Stimulated activated memory B cell treated with anti-CD40 and anti-IgM and Interleukin-4, amounts not matched to agents 10 μg/mL and 1 μg/mL and 100 μg/mL, for 72 hours (primary cell): ENCODE results near the gene EPB42.
"Not testable (repeated sequence)": the region's sequence is repeated elsewhere in the genome, so short reads cannot be mapped to it uniquely, and the experiment has no call there.

Experiments
- ATAC-seq: fragments of 150-1000 bp; cut with Tn5 transposase; 2 replicates; pipeline ENCODE4 v1.10.0; 2021
- H3K27ac Mint-ChIP-seq: one replicate; pipeline ENCODE4 v1.8.0; 2022; ENCODE audit warnings: mild to moderate bottlenecking, mixed read lengths
- H3K27me3 Mint-ChIP-seq: one replicate; pipeline ENCODE4 v1.8.0; 2022; ENCODE audit warnings: mixed read lengths
- H3K36me3 Mint-ChIP-seq: one replicate; pipeline ENCODE4 v1.8.0; 2022; ENCODE audit warnings: mixed read lengths
- H3K4me1 Mint-ChIP-seq: one replicate; pipeline ENCODE4 v1.8.0; 2022; ENCODE audit warnings: mixed read lengths
- H3K4me3 Mint-ChIP-seq: one replicate; pipeline ENCODE4 v1.8.0; 2022; ENCODE audit warnings: mild to moderate bottlenecking, moderate library complexity, mixed read lengths
- H3K9me3 Mint-ChIP-seq: one replicate; pipeline ENCODE4 v1.8.0; 2022; ENCODE audit warnings: mixed read lengths

EPB42 gene

GRCh38 chr15:43189296-43189695 is 31.5 kb downstream of the EPB42 start:
- no peak for ATAC-seq
- Mint-ChIP-seq H3K4me1 (peaks cover 27% of the 10 kb centered on the region), H3K27me3 (no peaks in the 10 kb centered on the region), H3K36me3 (peaks cover 40% of the 10 kb centered on the region), H3K9me3 (no peaks in the 10 kb centered on the region), H3K27ac (no peak overlapping the region), H3K4me3 (no peak overlapping the region)

GRCh38 chr15:43187544-43188155 is 33.2 kb downstream of the EPB42 start:
- peaks cover 40% of the 10 kb centered on the region for H3K36me3 Mint-ChIP-seq
- no peak for ATAC-seq
- H3K9me3 Mint-ChIP-seq: no peaks in the 10 kb centered on the region
- H3K27ac Mint-ChIP-seq: no peak overlapping the region
- H3K27me3 Mint-ChIP-seq: no peaks in the 10 kb centered on the region
- H3K4me1 Mint-ChIP-seq: peaks cover 27% of the 10 kb centered on the region
- H3K4me3 Mint-ChIP-seq: peak overlapping the region; percentile 52

DNA sequence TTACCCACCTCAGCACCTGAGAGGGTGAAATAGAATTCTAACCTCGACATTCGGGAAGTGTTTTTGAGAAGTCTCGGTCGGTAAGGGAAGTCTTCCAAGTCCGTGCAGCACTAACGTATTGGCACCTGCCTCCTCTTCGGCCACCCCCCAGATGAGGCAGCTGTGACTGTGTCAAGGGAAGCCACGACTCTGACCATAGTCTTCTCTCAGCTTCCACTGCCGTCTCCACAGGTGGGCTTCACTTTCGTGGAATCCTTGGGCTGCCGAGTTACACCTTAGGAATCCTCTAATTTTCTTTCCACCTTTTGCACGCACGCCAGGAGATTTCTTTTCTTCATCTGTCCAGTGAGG is 34.8 kb downstream of the EPB42 start:
- Mint-ChIP-seq H3K4me1 (peaks cover 27% of the 10 kb centered on the region), H3K36me3 (peaks cover 39% of the 10 kb centered on the region), H3K4me3 (peak overlapping the region; percentile 99), H3K27me3 (no peaks in the 10 kb centered on the region), H3K9me3 (no peaks in the 10 kb centered on the region), H3K27ac (peak overlapping the region; percentile 96)
- ATAC-seq: peak; percentile 32

DNA sequence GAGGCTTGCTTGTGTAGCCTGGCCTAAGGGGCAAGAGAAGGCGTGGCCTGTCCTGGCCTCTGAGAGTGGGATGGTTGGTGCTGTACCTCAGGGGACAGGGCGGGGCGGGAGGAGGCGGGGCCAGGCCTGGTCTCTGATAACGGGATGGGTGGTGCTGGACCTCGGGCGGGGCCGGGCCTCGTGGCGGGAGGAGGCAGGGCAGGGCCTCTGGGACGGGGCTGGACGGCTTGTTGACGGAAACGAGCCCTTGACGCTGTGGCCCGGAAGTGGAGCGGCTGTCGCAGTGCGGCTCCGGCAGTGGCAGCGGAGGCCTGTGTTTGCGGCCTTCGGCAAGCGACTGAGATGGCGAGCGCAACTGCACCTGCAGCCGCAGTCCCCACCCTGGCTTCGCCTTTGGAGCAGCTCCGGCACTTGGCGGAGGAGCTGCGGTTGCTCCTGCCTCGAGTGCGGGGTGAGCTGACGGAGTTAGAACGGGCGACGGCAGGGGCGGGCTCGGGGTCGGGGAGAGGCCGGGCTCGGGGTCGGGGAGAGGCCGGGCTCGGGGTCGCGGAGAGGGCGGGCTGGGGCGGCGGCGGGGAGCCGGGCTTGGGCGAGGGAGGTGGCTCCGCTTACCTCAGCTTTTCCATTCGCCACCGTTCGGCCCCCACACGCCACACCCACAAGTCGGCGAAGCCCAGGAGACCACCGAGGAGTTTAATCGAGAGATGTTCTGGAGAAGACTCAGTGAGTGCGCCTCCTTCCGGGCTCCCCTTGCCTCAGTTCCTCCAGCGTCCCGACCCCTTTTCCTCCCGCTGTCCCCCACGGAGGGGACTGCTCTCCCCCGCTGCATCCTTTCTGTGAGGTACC is 35.4 kb downstream of the EPB42 start, which contains the start of gene CCNDBP1:
TSS of gene CCNDBP1 (plus strand) at position 247 of the 846 bp plus-strand sequence. CDS start at position 343, 96 bp downstream.
- H3K9me3 Mint-ChIP-seq: no peaks in the 10 kb centered on the region
- H3K36me3 Mint-ChIP-seq: peaks cover 38% of the 10 kb centered on the region
- ATAC-seq: peak; percentile 99
- no peaks in the 10 kb centered on the region for H3K27me3 Mint-ChIP-seq
- H3K4me1 Mint-ChIP-seq: peaks cover 27% of the 10 kb centered on the region
- peak within 1 kb of the TSS; percentile 99 for H3K4me3 Mint-ChIP-seq
- peak within 1 kb of the TSS; percentile 96 for H3K27ac Mint-ChIP-seq

DNA sequence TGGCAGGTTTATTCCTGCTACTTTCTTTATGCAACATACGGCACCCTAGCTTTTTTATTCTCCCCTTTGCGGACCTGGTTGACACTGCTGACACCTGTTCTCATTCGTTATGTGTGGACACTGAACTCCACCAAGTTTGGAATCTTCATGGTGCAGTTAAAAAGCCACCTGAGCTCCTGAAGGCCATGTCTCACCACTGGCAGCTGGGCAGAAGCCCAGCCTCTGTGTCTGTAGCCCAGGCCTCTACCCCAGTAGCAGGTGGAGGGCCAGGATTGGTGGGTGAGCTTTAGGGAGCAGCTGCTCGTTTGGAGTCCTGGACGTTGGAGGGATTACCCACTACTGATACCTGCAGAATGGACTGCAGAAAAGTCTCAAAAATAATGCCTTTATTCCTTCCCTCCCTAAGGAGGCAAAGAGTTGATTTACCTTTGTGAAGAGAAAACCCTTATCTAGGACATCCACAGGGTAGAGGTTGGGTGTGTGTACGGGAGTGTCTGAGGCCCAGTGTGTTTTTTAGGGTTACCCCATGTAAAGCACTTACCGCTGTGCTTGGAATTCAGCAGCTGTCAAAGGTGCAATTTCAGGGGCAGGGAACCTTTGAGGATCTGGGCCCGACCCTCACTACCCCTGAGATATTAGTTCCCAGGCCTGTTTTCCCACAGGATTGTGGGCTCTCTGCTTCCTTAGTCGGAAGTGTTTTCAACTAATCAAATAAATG is 36.3 kb downstream of the EPB42 start:
- ATAC-seq: no peak
- Mint-ChIP-seq H3K27ac (peak overlapping the region; percentile 96), H3K36me3 (peaks cover 31% of the 10 kb centered on the region), H3K27me3 (no peaks in the 10 kb centered on the region), H3K9me3 (no peaks in the 10 kb centered on the region), H3K4me1 (peaks cover 25% of the 10 kb centered on the region), H3K4me3 (peak overlapping the region; percentile 99)

GRCh38 chr15:43183270-43183669 is 37.5 kb downstream of the EPB42 start:
- H3K4me3 Mint-ChIP-seq: no peak overlapping the region
- no peaks in the 10 kb centered on the region for H3K9me3 Mint-ChIP-seq
- no peak for ATAC-seq
- H3K36me3 Mint-ChIP-seq: peaks cover 26% of the 10 kb centered on the region
- no peaks in the 10 kb centered on the region for H3K27me3 Mint-ChIP-seq
- peaks cover 21% of the 10 kb centered on the region for H3K4me1 Mint-ChIP-seq
- H3K27ac Mint-ChIP-seq: peak overlapping the region; percentile 47

DNA sequence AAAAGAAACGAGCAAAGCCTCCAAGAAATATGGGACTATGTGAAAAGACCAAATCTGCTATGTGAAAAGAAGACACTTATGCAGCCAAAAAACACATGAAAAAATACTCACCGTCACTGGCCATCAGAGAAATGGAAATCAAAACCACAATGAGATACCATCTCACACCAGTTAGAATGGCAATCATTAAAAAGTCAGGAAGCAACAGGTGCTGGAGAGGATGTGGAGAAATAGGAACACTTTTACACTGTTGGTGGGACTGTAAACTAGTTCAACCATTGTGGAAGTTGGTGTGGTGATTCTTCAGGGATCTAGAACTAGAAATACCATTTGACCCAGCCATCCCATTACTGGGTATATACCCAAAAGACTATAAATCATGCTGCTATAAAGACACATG is 43.7 kb downstream of the EPB42 start:
- H3K36me3 Mint-ChIP-seq: peaks cover 52% of the 10 kb centered on the region

GRCh38 chr15:43175656-43176309 is 45.0 kb downstream of the EPB42 start:
- H3K27me3 Mint-ChIP-seq, H3K4me3 Mint-ChIP-seq, ATAC-seq, H3K27ac Mint-ChIP-seq, H3K4me1 Mint-ChIP-seq, H3K9me3 Mint-ChIP-seq: not testable (repeated sequence)
- peaks cover 46% of the 10 kb centered on the region for H3K36me3 Mint-ChIP-seq

More for the DNA sequence above, 43.7 kb downstream of the EPB42 start:
- not testable (repeated sequence) for ATAC-seq, H3K27ac Mint-ChIP-seq, H3K4me3 Mint-ChIP-seq, H3K4me1 Mint-ChIP-seq, H3K27me3 Mint-ChIP-seq, H3K9me3 Mint-ChIP-seq

- Mint-ChIP-seq H3K27me3 (no peaks in the 10 kb centered on the region), H3K9me3 (no peaks in the 10 kb centered on the region), H3K4me3 (no peak overlapping the region), H3K27ac (no peak overlapping the region), H3K4me1 (no peaks in the 10 kb centered on the region), H3K36me3 (peaks cover 67% of the 10 kb centered on the region)
- no peak for ATAC-seq
Observed at GRCh38 chr15:43169888-43170287, 50.9 kb downstream of the EPB42 start.

DNA sequence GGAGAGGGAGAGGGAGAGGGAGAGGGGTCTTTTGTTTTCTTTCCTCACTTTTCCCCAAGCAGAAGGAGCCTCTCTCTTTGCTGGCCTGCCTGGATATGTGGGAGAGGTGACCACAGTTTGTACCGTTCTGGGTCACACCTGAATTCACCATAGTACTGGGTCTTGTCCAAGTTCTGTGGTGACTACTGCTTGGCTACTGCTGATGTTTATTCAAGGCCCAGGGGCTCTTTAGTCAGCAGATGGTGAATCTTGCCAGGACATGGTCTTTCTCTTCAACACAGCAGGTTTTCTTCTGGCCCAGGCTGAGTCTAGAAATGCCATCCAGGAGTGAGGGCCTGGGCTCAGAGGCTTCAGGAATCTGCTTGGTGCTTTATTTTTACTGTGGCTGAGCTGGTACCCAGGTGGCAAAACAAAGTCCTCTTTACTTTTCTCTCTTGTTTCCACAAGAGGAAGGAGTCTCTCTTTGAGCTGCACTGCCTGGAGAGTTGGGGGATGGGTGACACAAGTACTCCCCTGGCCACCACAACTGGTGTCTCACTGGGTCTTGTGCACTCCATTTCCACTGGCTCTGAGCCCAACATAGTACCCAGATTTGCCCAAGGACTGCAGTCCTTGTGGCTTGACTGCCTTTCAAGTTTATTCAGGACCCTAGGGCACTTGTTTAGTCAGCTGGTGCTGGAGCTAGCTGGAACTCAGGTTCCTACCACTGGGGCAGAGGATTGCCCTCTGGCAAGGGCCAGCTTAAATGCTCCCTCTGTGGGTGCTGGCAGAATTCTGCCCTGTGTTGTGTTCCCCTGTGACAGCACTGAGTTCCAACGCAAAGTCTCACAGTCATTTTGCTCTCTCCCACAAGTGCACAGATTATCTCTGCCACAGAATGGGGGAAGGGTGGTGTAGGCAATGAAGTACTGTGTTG is 52.4 kb downstream of the EPB42 start:
- Mint-ChIP-seq H3K36me3 (peaks cover 67% of the 10 kb centered on the region), H3K9me3 (no peaks in the 10 kb centered on the region), H3K4me3 (no peak overlapping the region), H3K4me1 (no peaks in the 10 kb centered on the region), H3K27me3 (no peaks in the 10 kb centered on the region), H3K27ac (no peak overlapping the region)
- no peak for ATAC-seq

GRCh38 chr15:43167261-43167660 is 53.6 kb downstream of the EPB42 start:
- H3K4me3 Mint-ChIP-seq, H3K9me3 Mint-ChIP-seq, H3K27me3 Mint-ChIP-seq, H3K4me1 Mint-ChIP-seq, ATAC-seq, H3K27ac Mint-ChIP-seq: not testable (repeated sequence)
- H3K36me3 Mint-ChIP-seq: peaks cover 60% of the 10 kb centered on the region

GRCh38 chr15:43165801-43166325 is 55.0 kb downstream of the EPB42 start:
- no peak for ATAC-seq
- peaks cover 54% of the 10 kb centered on the region for H3K36me3 Mint-ChIP-seq
- H3K4me1 Mint-ChIP-seq: no peaks in the 10 kb centered on the region
- H3K4me3 Mint-ChIP-seq: no peak overlapping the region
- H3K27me3 Mint-ChIP-seq: no peaks in the 10 kb centered on the region
- no peak overlapping the region for H3K27ac Mint-ChIP-seq
- no peaks in the 10 kb centered on the region for H3K9me3 Mint-ChIP-seq

DNA sequence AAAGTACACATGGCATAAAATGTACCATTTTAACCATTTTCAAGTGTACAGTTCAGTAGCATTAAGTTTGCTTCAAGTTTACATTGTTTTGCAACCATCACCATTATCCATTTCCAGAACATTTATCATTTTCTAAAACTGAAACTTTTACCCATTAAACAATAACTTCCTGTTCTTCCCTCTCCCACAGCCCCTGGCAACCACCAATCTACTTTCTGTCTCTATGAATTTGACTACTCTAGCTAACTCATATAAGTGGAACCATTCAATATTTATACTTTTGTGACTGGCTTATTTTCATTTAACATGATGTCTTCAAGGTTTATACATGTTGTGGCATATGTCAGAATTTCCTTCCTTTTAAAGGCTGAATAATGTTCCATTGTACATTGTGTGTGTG is 67.5 kb downstream of the EPB42 start:
- H3K27me3 Mint-ChIP-seq: no peaks in the 10 kb centered on the region

GRCh38 chr15:43151688-43152087 is 69.1 kb downstream of the EPB42 start:
- Mint-ChIP-seq H3K27me3 (no peaks in the 10 kb centered on the region), H3K27ac (no peak overlapping the region), H3K36me3 (peaks cover 40% of the 10 kb centered on the region), H3K4me1 (peaks cover 6% of the 10 kb centered on the region), H3K9me3 (no peaks in the 10 kb centered on the region), H3K4me3 (no peak overlapping the region)
- ATAC-seq: no peak

More for the DNA sequence above, 67.5 kb downstream of the EPB42 start:
- Mint-ChIP-seq H3K4me1 (peaks cover 13% of the 10 kb centered on the region), H3K4me3 (no peak overlapping the region), H3K36me3 (peaks cover 45% of the 10 kb centered on the region), H3K27ac (no peak overlapping the region), H3K9me3 (no peaks in the 10 kb centered on the region)
- ATAC-seq: no peak
